Endothelial cell of umbilical vein (primary cell): Measurements from ENCODE around the gene DENND2A. TPM values are rescaled to one million over a fixed set of nuclear protein-coding genes. Genes with fewer than 3 reads are reported as not detected.

Source experiments
- BruUV-seq: library from RNA; stranded (reverse); fragments of 400-500 nt; replicated peaks from 2 replicates; lab custom pipeline; 2021; lab: Mats Ljungman, UMichigan
- CTCF ChIA-PET: fragments of 300-600, 350-600 bp; sonication (Branson Sonifier 250); formaldehyde crosslinking; loops from one replicate; lab custom pipeline; 2021; ENCODE audit warnings: antibody characterized with exemption, inconsistent platforms; lab: Charles Lee
- POLR2A ChIA-PET: fragments of 300-600, 350-600 bp; sonication (Branson Sonifier 250); formaldehyde crosslinking; loops from one replicate; lab custom pipeline; 2021; ENCODE audit warnings: antibody characterized with exemption, inconsistent platforms; lab: Charles Lee
- DNase-seq: peaks from one replicate; pipeline ENCODE4 v3.0.0-alpha.2; 2011; ENCODE audit warnings: low read depth, low spot score
- FAIRE-seq: peaks from 2 replicates; lab custom pipeline; 2011; peaks lifted over from hg19 to GRCh38; lab: Jason Lieb, UNC
- H2AFZ ChIP-seq: 2 replicates; pipeline ENCODE4 v1.6.0; 2012; ENCODE audit warnings: low read depth, low read length, control low read depth, inconsistent platforms
- H3K27ac ChIP-seq: 2 replicates; pipeline ENCODE4 v1.5.1; 2011; ENCODE audit warnings: low read depth, mild to moderate bottlenecking, control low read depth, low read length, moderate library complexity; ENCODE audit not compliant: insufficient read depth
- H3K27me3 ChIP-seq, 2 experiments: 2 replicates each; pipeline versions ENCODE4 v1.6.0 to v1.6.1; 2011; ENCODE audit warnings: low read length in 2 of 2, mixed read lengths in 1 of 2; ENCODE audit not compliant: control insufficient read depth in 2 of 2, insufficient read depth in 2 of 2
- H3K36me3 ChIP-seq, 2 experiments: 2 replicates in 1 of 2; 3 replicates in 1 of 2; pipeline ENCODE4 v1.5.1; 2011; ENCODE audit warnings: low read length in 2 of 2, mild to moderate bottlenecking in 1 of 2, moderate library complexity in 1 of 2; ENCODE audit not compliant: control insufficient read depth in 2 of 2, insufficient read depth in 2 of 2; ENCODE audit errors: extremely low read depth in 1 of 2
- H3K4me1 ChIP-seq: 3 replicates; pipeline ENCODE4 v1.5.1; 2011; ENCODE audit warnings: mild to moderate bottlenecking, low read length; ENCODE audit not compliant: control insufficient read depth, insufficient read depth; ENCODE audit errors: extremely low read depth
- H3K4me2 ChIP-seq: 2 replicates; pipeline ENCODE4 v1.6.1; 2011; ENCODE audit warnings: low read length, control low read depth, mixed read lengths; ENCODE audit not compliant: insufficient read depth
- H3K4me3 ChIP-seq, 3 experiments: fragments of 200-600 bp in 1 of 3; sonication (generic), shearing (Covaris generic) in 1 of 3; replicated peaks in 1 of 3; 2 replicates each; pipeline ENCODE4 v1.5.1; 2011 to 2016; ENCODE audit warnings: control low read depth in 3 of 3, low read length in 3 of 3, mild to moderate bottlenecking in 2 of 3, inconsistent platforms in 1 of 3, low read depth in 1 of 3, moderate library complexity in 1 of 3; ENCODE audit not compliant: insufficient read depth in 1 of 3
- H3K79me2 ChIP-seq: 2 replicates; pipeline ENCODE4 v1.6.0; 2012; ENCODE audit warnings: low read length, inconsistent platforms; ENCODE audit not compliant: control insufficient read depth, insufficient read depth
- H3K9ac ChIP-seq: replicated peaks from 2 replicates; pipeline ENCODE3; 2011; ENCODE audit warnings: low read length, control low read depth; ENCODE audit not compliant: insufficient read depth; ENCODE audit errors: extremely low read depth
- H3K9me1 ChIP-seq: replicated peaks from 3 replicates; pipeline ENCODE4 v1.6.0; 2011; ENCODE audit warnings: mild to moderate bottlenecking, low read length; ENCODE audit not compliant: control insufficient read depth, insufficient read depth; ENCODE audit errors: extremely low read depth
- H3K9me3 ChIP-seq: replicated peaks from 2 replicates; pipeline ENCODE4 v1.5.1; 2012; ENCODE audit warnings: low read length, inconsistent platforms; ENCODE audit not compliant: control insufficient read depth, insufficient read depth
- H4K20me1 ChIP-seq: replicated peaks from 2 replicates; pipeline ENCODE3; 2011; ENCODE audit warnings: mild to moderate bottlenecking, low read length; ENCODE audit not compliant: control insufficient read depth, insufficient read depth; ENCODE audit errors: extremely low read depth
- CTCF ChIP-seq, 2 donors: IDR thresholded peaks; 1 replicate in 1 of 2; 2 replicates in 1 of 2; pipeline ENCODE4 v1.5.1; 2011; ENCODE audit warnings: low read length in 2 of 2, mild to moderate bottlenecking in 2 of 2, moderate library complexity in 2 of 2, control low read depth in 1 of 2, inconsistent platforms in 1 of 2, low read depth in 1 of 2; ENCODE audit not compliant: insufficient read depth in 1 of 2; ENCODE audit errors: extremely low read depth in 1 of 2
- EZH2 ChIP-seq: IDR thresholded peaks from 2 replicates; pipeline ENCODE4 v1.6.1; 2012; ENCODE audit warnings: borderline replicate concordance, low read depth, mild to moderate bottlenecking, moderate library complexity, low read length, inconsistent platforms; ENCODE audit not compliant: severe bottlenecking
- FOS ChIP-seq: IDR thresholded peaks from 2 replicates; pipeline ENCODE4 v1.6.1; 2011; ENCODE audit warnings: mild to moderate bottlenecking, low read length, moderate library complexity, borderline replicate concordance; ENCODE audit not compliant: insufficient read depth
- GATA2 ChIP-seq: IDR thresholded peaks from 2 replicates; pipeline ENCODE4 v1.7.0; 2011; ENCODE audit warnings: low read depth, mild to moderate bottlenecking, moderate library complexity, mixed read lengths, low read length; ENCODE audit not compliant: insufficient read length, insufficient read depth
- JUN ChIP-seq: IDR thresholded peaks from 2 replicates; pipeline ENCODE4 v1.6.1; 2011; ENCODE audit warnings: borderline replicate concordance, low read depth; ENCODE audit not compliant: insufficient read length, insufficient read depth
- MAX ChIP-seq: IDR thresholded peaks from 2 replicates; pipeline ENCODE4 v1.6.1; 2011; ENCODE audit not compliant: insufficient read depth, insufficient read length
- MYC ChIP-seq: IDR thresholded peaks from one replicate; pipeline ENCODE4 v1.6.1; 2011; ENCODE audit warnings: mild to moderate bottlenecking, low read depth, low read length
- POLR2A ChIP-seq: IDR thresholded peaks from 2 replicates; pipeline ENCODE4 v1.6.1; 2012; ENCODE audit warnings: low read depth, mild to moderate bottlenecking, control low read depth, low read length
- POLR2AphosphoS5 ChIP-seq: IDR thresholded peaks from 2 replicates; pipeline ENCODE4 v1.6.1; 2012; ENCODE audit warnings: low read depth, mild to moderate bottlenecking, control low read depth, low read length, moderate library complexity; ENCODE audit not compliant: insufficient read depth
- dilution Hi-C: fragments of 300-500 bp; cut with MboI; formaldehyde crosslinking; loops from one replicate; pipeline ENCODE4 v1.15.0; 2019; ENCODE audit warnings: low sequenced_read_pairs; ENCODE audit not compliant: extremely low pct_ligation_motif_present
- intact Hi-C: fragments of 100-400 bp; cut with micrococcal nuclease; formaldehyde crosslinking; loops from one replicate; pipeline ENCODE4 v1.10.0; 2022
- polyA plus RNA-seq, 4 experiments: library from polyadenylated mRNA; depleted of rRNA in 3 of 4; stranded (reverse) in 3 of 4; unstranded in 1 of 4; fragments of >200 nt; gene quantifications; 2 replicates each; pipeline versions ENCODE4 v1.2.1 to v1.2.3, GENCODE V29; 2011 to 2012; ENCODE audit warnings: missing spikeins in 1 of 4
- total RNA-seq: library from RNA; stranded (reverse); gene quantifications from 2 replicates; pipeline ENCODE4 v1.2.3, GENCODE V29; 2021

The DENND2A gene
- total and polyA plus RNA-seq, 2 donors (not counting 3 experiments of a cell fraction or from before 2014, with no cell fraction given): 0.33 TPM; not detected in 1

GRCh38 chr7:140661124-140661523, 20.5 kb upstream of the DENND2A start:
- Histone ChIP-seq H3K9ac (no peak overlapping the region), H3K9me1 (no peaks in the 10 kb centered on the region), H3K36me3 (no peaks in the 10 kb centered on the region), H3K4me2 (no peak overlapping the region), H3K4me1 (peaks cover 3% of the 10 kb centered on the region), H3K79me2 (no peaks in the 10 kb centered on the region), H3K27me3 (peaks cover 2 to 4% of the 10 kb centered on the region in 2 experiments), H4K20me1 (no peaks in the 10 kb centered on the region), H3K9me3 (no peaks in the 10 kb centered on the region), H2AFZ (no peak overlapping the region), H3K27ac (no peak overlapping the region), H3K4me3 (no peak overlapping the region)
- ChIA-PET POLR2A (no interaction called here), CTCF (interaction anchor here (1.2 to 2.9 kb wide), 8 partner anchors 14 to 989 kb away, joined by 3 to 12 read pairs (median 7); no protein-coding TSS in a partner anchor)
- TF ChIP-seq JUN (no peak), POLR2AphosphoS5 (no peak), MAX (no peak), POLR2A (no peak), GATA2 (no peak), MYC (no peak), FOS (no peak), CTCF (IDR thresholded peaks at IDR 0.05; ENCODE audit: extremely low read depth in 1 of 2, insufficient read depth in 1 of 2, low read depth in 1 of 2, low read length in 2 of 2) (no peak), EZH2 (no peak)
- intact Hi-C loops: no loop called here
- dilution Hi-C loops: no loop called here
- FAIRE-seq: no peak
- no peak for DNase-seq
- BruUV-seq: no TSS peak
